NB4 (cell line): Measurements from ENCODE around the gene NAV3.

Experiments
- DNase-seq: peaks from one replicate; pipeline ENCODE4 v3.0.0; 2010; ENCODE audit warnings: low read depth
- H3K4me3 ChIP-seq: one replicate; pipeline ENCODE4 v1.5.1; 2011; ENCODE audit warnings: mild to moderate bottlenecking, low read depth, low read length, moderate library complexity
- MYC ChIP-seq: IDR thresholded peaks from 2 replicates; pipeline ENCODE4 v1.6.1; 2011; ENCODE audit warnings: low read depth, low read length
- POLR2A ChIP-seq: IDR thresholded peaks from 2 replicates; pipeline ENCODE4 v1.6.1; 2011; ENCODE audit warnings: mild to moderate bottlenecking; ENCODE audit not compliant: insufficient read length; ENCODE audit errors: extremely low read depth
- TF ChIP-seq, protein P1 (sequence below): IDR thresholded peaks from 2 replicates; pipeline ENCODE4 v1.6.1; 2011; ENCODE audit warnings: low read depth, low read length
- TF ChIP-seq, protein P2 (sequence below): IDR thresholded peaks from one replicate; pipeline ENCODE4 v1.5.1; 2012; ENCODE audit warnings: low read depth, low read length

Gene NAV3

DNA sequence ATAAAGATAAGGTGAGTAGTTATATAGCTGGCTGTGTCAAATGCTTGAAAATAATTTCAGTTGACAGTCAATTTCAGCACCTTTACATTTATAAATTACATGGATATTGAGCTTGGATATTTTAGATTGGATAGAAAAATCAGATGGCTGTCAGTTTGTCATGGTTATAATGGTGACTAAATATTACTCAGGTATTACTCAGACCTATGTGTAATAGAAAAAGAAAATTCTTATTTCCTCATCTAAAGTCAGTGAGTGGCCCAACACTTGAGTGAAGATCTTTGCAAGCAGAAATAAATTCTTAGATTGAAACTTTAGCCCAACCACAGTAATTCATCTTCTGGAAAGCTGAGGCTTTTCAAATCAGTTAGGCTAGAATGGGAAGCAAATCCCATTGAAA, 354.4 kb downstream of the NAV3 start:
- no peak overlapping the region for H3K4me3 ChIP-seq
- TF ChIP-seq MYC: no peak
- TF ChIP-seq, protein P1, sequence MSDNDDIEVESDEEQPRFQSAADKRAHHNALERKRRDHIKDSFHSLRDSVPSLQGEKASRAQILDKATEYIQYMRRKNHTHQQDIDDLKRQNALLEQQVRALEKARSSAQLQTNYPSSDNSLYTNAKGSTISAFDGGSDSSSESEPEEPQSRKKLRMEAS: no peak
- TF ChIP-seq, protein P2, sequence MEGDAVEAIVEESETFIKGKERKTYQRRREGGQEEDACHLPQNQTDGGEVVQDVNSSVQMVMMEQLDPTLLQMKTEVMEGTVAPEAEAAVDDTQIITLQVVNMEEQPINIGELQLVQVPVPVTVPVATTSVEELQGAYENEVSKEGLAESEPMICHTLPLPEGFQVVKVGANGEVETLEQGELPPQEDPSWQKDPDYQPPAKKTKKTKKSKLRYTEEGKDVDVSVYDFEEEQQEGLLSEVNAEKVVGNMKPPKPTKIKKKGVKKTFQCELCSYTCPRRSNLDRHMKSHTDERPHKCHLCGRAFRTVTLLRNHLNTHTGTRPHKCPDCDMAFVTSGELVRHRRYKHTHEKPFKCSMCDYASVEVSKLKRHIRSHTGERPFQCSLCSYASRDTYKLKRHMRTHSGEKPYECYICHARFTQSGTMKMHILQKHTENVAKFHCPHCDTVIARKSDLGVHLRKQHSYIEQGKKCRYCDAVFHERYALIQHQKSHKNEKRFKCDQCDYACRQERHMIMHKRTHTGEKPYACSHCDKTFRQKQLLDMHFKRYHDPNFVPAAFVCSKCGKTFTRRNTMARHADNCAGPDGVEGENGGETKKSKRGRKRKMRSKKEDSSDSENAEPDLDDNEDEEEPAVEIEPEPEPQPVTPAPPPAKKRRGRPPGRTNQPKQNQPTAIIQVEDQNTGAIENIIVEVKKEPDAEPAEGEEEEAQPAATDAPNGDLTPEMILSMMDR: no peak
- TF ChIP-seq POLR2A: no peak
- no peak for DNase-seq

DNA sequence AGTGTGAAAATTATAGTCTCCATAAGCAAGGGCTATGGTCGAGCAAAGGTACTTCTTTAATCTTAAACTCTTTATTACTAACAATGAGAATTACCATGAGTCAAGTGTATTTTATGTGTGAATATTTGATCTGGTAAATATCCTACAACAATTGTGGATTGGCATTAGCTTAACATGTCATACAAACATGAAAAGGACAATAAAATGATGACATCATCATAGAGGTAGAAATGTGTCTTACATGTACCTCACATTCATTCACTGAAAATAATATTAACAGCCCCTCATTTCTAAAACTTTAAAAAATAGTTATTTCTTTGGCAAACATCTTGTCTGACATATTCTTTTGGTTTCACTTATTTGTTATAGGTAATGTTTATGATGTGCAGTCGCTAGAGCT, 355.0 kb downstream of the NAV3 start:
- no peak for TF ChIP-seq POLR2A
- no peak for TF ChIP-seq MYC
- TF ChIP-seq, protein P2: no peak
- H3K4me3 ChIP-seq: no peak overlapping the region
- no peak for DNase-seq

DNA sequence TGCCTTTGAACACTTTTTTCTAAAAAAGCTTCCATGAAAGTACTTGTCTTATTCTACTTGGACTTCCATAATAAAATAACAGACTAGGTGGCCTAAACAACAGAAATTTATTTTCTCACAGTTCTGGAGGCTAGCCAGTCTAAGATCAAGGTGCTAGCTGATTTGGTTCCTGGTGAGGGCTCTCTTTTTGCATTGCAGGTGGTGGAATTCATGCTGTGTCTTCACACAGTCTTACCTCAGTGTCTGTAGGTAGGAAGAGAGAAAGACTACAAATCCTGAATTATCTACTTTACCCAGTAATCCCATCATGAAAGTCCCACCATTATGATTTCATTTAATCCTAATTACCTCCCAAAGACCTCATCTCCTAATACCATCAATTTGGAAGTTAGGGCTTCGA, 356.0 kb downstream of the NAV3 start:
- no peak overlapping the region for H3K4me3 ChIP-seq
- TF ChIP-seq POLR2A (no peak), MYC (no peak)
- TF ChIP-seq, protein P2: no peak
- TF ChIP-seq, protein P1: no peak
- DNase-seq: no peak

DNA sequence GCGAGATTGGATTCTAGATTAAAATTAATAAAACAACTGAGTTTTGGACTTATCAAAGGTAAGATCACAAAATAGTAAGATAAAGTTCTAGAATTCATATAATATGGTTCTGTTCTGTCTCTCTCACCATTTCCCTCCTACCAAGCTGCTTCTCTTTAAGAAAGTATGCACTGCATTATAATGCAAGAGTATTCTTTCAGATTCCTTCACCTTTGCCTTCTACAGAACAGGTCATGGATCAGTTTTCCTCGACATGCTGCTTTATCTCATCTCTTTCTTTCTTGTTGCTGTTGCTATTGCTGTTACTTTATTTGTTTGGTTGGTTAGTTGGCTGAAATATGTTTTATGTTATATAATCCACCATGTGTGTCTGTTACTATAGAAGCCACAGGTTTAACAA, 357.0 kb downstream of the NAV3 start:
- H3K4me3 ChIP-seq: no peak overlapping the region
- TF ChIP-seq, protein P1: no peak
- TF ChIP-seq MYC (no peak), POLR2A (no peak)
- TF ChIP-seq, protein P2: no peak
- no peak for DNase-seq

DNA sequence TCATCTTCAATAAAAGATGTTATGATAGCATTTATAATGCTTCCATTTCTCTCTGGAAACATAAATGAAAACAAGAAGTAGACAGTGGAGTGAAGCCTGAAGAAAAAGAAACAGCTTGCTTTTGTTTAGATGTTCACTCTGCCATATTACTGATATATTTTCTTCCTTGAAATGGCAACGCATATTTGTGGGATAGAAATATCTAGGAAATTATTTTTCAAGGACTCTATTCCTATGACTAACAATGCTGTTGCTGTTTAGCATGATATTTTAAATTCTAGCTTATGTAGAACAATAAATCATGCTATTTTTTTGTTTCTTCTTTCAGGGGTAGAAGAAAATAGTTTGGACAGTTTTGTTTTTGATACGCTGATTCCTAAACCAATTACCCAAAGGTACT, 359.0 kb downstream of the NAV3 start:
- no peak for DNase-seq
- no peak for TF ChIP-seq POLR2A
- TF ChIP-seq, protein P1: no peak
- no peak for TF ChIP-seq MYC
- TF ChIP-seq, protein P2: no peak
- H3K4me3 ChIP-seq: no peak overlapping the region

DNA sequence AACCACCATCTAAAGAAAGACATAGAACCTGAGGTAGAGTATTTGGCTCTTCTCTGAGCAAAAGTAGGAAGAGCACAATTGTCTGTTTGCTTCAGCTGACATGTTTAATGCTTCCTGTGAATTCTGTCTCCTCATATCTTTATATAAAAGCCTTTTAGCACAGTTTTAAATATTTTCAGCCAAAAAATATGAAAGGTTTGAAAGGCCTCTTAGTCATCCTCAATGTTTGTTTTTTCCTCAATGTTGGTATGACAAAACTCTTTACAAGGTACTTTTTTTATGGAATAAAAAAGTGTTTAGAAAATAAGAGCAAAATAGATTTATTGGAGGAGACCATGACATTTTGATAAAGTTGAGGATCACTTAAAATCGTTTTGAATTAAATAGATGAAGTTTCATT, 360.9 kb downstream of the NAV3 start:
- TF ChIP-seq, protein P2: no peak
- no peak for TF ChIP-seq POLR2A
- TF ChIP-seq, protein P1: no peak
- no peak for TF ChIP-seq MYC
- H3K4me3 ChIP-seq: no peak overlapping the region
- no peak for DNase-seq
